ENCODE data around the gene MAD1L1. TPM values are rescaled to one million over a fixed set of nuclear protein-coding genes. Genes with fewer than 3 reads are reported as not detected.

Gene MAD1L1
- total and polyA plus RNA-seq, 4 donors, result 12.8 to 20.7 (median 16.5) TPM

DNA sequence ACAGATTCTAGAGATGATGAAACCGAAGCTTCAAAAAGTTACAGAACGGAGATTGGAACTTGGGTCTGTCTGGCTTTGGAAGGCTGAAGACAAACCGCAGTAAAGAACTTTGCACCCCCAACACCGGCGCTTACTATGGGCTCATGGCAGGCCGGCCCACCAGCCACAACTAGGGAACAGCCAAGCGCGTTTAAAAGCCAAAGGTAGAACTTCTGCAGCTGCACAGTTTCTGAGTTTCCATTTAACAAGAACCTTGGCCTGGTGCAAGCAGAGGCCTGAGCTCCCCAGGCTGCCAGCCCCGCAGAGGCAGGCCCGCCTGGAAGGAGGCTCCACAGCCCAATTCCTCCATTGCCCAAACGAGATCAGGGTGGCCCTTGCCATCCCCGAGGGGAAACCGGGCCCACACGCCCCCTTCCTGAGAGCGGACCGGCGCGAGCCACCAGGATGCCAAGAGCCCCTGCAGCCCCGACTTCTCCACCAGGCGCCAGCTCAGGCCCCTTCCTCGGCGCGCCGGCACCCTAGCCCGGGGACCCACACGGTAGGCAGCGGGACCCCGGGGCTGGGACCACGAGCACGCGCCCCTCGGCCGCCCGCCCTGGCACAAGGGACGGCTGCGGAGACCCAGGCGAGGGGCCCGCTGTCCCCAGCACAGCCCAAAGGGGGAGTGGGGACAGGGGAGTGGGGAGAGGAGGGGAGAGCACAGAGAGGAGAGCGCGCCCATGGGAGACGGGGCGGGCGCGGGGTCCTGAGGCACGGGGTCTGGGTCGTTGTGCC lies 566 bp downstream of the MAD1L1 start (continued):
- TF ChIP-seq, protein P1, sequence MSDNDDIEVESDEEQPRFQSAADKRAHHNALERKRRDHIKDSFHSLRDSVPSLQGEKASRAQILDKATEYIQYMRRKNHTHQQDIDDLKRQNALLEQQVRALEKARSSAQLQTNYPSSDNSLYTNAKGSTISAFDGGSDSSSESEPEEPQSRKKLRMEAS (IDR thresholded peaks at IDR 0.05), result no peak
- no peak for TF ChIP-seq RXRA (IDR thresholded peaks at IDR 0.05)
- TF ChIP-seq FOXA2 (IDR thresholded peaks at IDR 0.05), result no peak

DNA sequence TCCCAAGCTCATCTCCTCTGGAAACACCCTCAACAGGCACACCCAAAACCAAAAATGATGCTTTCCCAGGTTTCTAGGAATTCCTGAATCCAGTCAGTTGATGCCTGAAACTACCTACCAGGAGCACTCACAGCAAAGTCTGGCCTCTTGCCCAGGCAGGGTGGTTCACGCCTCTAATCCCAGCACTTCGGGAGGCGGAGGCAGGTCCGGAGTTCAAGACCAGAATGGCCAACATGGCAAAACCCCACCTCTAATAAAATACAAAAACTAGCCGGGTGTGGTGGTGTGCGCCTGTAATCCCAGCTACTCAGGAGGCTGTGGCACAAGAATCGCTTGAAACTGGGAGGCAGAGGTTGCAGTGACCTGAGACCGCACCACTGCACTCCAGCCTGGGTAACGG lies 1.9 kb downstream of the MAD1L1 start:
- peaks cover 0 to 17% (median 16%) of the 10 kb centered on the region in 4 donors for H3K4me1 ChIP-seq (ENCODE audit: control insufficient read depth in 4 of 4, insufficient read depth in 4 of 4, low read length in 3 of 4)
- H3K4me3 ChIP-seq (ENCODE audit: low read depth in 1 of 3, low read length in 3 of 3), result no peak overlapping the region
- H3K9ac ChIP-seq (ENCODE audit: low read depth in 1 of 2, low read length in 2 of 2), result no peak overlapping the region
- DNase-seq (ENCODE audit: low spot score), result no peak
- H3K27me3 ChIP-seq (ENCODE audit: control insufficient read depth in 4 of 4, insufficient read depth in 4 of 4, low read length in 3 of 4), result no peaks in the 10 kb centered on the region
- no peak overlapping the region for H3K27ac ChIP-seq (ENCODE audit: low read depth in 1 of 2, low read length in 2 of 2)
- no peaks in the 10 kb centered on the region for H3K9me3 ChIP-seq (ENCODE audit: control insufficient read depth in 4 of 4, low read length in 3 of 4)
- WGBS, result 90% methylated on average over 9 of the region's 9 CpGs
- TF ChIP-seq, protein P1 (IDR thresholded peaks at IDR 0.05), result no peak
- TF ChIP-seq, protein P2, sequence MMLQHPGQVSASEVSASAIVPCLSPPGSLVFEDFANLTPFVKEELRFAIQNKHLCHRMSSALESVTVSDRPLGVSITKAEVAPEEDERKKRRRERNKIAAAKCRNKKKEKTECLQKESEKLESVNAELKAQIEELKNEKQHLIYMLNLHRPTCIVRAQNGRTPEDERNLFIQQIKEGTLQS (IDR thresholded peaks at IDR 0.05), result no peak
- no peak for TF ChIP-seq EGR1 (IDR thresholded peaks at IDR 0.05; ENCODE audit: low read depth in 2 of 2)
- TF ChIP-seq, protein P3, sequence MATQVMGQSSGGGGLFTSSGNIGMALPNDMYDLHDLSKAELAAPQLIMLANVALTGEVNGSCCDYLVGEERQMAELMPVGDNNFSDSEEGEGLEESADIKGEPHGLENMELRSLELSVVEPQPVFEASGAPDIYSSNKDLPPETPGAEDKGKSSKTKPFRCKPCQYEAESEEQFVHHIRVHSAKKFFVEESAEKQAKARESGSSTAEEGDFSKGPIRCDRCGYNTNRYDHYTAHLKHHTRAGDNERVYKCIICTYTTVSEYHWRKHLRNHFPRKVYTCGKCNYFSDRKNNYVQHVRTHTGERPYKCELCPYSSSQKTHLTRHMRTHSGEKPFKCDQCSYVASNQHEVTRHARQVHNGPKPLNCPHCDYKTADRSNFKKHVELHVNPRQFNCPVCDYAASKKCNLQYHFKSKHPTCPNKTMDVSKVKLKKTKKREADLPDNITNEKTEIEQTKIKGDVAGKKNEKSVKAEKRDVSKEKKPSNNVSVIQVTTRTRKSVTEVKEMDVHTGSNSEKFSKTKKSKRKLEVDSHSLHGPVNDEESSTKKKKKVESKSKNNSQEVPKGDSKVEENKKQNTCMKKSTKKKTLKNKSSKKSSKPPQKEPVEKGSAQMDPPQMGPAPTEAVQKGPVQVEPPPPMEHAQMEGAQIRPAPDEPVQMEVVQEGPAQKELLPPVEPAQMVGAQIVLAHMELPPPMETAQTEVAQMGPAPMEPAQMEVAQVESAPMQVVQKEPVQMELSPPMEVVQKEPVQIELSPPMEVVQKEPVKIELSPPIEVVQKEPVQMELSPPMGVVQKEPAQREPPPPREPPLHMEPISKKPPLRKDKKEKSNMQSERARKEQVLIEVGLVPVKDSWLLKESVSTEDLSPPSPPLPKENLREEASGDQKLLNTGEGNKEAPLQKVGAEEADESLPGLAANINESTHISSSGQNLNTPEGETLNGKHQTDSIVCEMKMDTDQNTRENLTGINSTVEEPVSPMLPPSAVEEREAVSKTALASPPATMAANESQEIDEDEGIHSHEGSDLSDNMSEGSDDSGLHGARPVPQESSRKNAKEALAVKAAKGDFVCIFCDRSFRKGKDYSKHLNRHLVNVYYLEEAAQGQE (IDR thresholded peaks at IDR 0.05), result no peak
- TF ChIP-seq, protein P4, sequence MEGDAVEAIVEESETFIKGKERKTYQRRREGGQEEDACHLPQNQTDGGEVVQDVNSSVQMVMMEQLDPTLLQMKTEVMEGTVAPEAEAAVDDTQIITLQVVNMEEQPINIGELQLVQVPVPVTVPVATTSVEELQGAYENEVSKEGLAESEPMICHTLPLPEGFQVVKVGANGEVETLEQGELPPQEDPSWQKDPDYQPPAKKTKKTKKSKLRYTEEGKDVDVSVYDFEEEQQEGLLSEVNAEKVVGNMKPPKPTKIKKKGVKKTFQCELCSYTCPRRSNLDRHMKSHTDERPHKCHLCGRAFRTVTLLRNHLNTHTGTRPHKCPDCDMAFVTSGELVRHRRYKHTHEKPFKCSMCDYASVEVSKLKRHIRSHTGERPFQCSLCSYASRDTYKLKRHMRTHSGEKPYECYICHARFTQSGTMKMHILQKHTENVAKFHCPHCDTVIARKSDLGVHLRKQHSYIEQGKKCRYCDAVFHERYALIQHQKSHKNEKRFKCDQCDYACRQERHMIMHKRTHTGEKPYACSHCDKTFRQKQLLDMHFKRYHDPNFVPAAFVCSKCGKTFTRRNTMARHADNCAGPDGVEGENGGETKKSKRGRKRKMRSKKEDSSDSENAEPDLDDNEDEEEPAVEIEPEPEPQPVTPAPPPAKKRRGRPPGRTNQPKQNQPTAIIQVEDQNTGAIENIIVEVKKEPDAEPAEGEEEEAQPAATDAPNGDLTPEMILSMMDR (IDR thresholded peaks at IDR 0.05; ENCODE audit: low read depth, low read length, missing input control), result no peak
- no peak for TF ChIP-seq RAD21 (IDR thresholded peaks at IDR 0.05)
- no peak for TF ChIP-seq TAF1 (conservative IDR thresholded peaks at IDR 0.05)
- TF ChIP-seq HNF4G (IDR thresholded peaks at IDR 0.05), result no peak
- TF ChIP-seq YY1 (IDR thresholded peaks at IDR 0.05), result no peak
- TF ChIP-seq NR2F2 (IDR thresholded peaks at IDR 0.05), result no peak
- no peak for TF ChIP-seq HNF4A (conservative IDR thresholded peaks at IDR 0.05)
- no peak for TF ChIP-seq FOXA1 (IDR thresholded peaks at IDR 0.05)
- no peak for TF ChIP-seq RXRA (IDR thresholded peaks at IDR 0.05)
- no peak for TF ChIP-seq SP1 (IDR thresholded peaks at IDR 0.05)
- TF ChIP-seq GABPA (IDR thresholded peaks at IDR 0.05 in 1 of 2, conservative IDR thresholded peaks at IDR 0.05 in 1 of 2), result no peak
- no peak for TF ChIP-seq JUND (IDR thresholded peaks at IDR 0.05)
- TF ChIP-seq FOXA2 (IDR thresholded peaks at IDR 0.05), result no peak
- H3K36me3 ChIP-seq (ENCODE audit: control insufficient read depth in 4 of 4, insufficient read depth in 3 of 4, low read depth in 1 of 4, low read length in 3 of 4), result peaks cover 2 to 34% (median 15%) of the 10 kb centered on the region in 4 donors
